ENCODE measurements around the gene E2F7. TPM values are rescaled to one million over a fixed set of nuclear protein-coding genes. Genes with fewer than 3 reads are reported as not detected.

Gene E2F7
- polyA plus RNA-seq, 1 of the 3 experiments (the other 2 are of a cell fraction), result 8.8 TPM

- Histone ChIP-seq H3K4me3 (ENCODE audit: low read depth in 2 of 2, low read length in 1 of 2) (no peak overlapping the region), H4K20me1 (ENCODE audit: insufficient read depth) (no peaks in the 10 kb centered on the region), H3K9me3 (no peaks in the 10 kb centered on the region), H3K27ac (ENCODE audit: low read depth in 2 of 2, low read length in 1 of 2) (no peak overlapping the region), H3K36me3 (replicated peaks in 1 of 2; ENCODE audit: control insufficient read depth in 1 of 2, insufficient read depth in 2 of 2, low read length in 1 of 2) (no peaks in the 10 kb centered on the region), H3K4me2 (no peak overlapping the region), H3K79me2 (ENCODE audit: insufficient read depth) (no peaks in the 10 kb centered on the region), H2AFZ (ENCODE audit: low read depth) (no peak overlapping the region), H3K9ac (no peak overlapping the region), H3K9me2 (no peaks in the 10 kb centered on the region), H3K4me1 (ENCODE audit: control insufficient read depth in 1 of 2, insufficient read depth in 2 of 2, low read depth in 1 of 2, low read length in 1 of 2) (no peaks in the 10 kb centered on the region), H3K27me3 (ENCODE audit: insufficient read depth) (no peaks in the 10 kb centered on the region), H3F3A (replicated peaks; ENCODE audit: insufficient read depth) (peaks cover under 1% of the 10 kb centered on the region)
- DNase-seq, result no peak
- ChIA-PET POLR2A (no interaction called here), CTCF (no interaction called here)
- TF ChIP-seq EP300 (IDR thresholded peaks at IDR 0.05; ENCODE audit: borderline replicate concordance in 1 of 2, low read depth in 1 of 2, low read length in 1 of 2) (no peak), PBX3 (IDR thresholded peaks at IDR 0.05) (no peak), IRF3 (IDR thresholded peaks at IDR 0.05; ENCODE audit: low read depth, low read length) (no peak), FOXM1 (IDR thresholded peaks at IDR 0.05; ENCODE audit: low read depth) (no peak), YY1 (IDR thresholded peaks at IDR 0.05; ENCODE audit: low read depth) (no peak), USF1 (IDR thresholded peaks at IDR 0.05; ENCODE audit: borderline replicate concordance, low read depth) (no peak), USF2 (IDR thresholded peaks at IDR 0.05; ENCODE audit: borderline replicate concordance, low read depth, low read length) (no peak), MXI1 (IDR thresholded peaks at IDR 0.05; ENCODE audit: low read depth, low read length) (no peak), FOXJ3 (CRISPR knock-in tag; IDR thresholded peaks at IDR 0.05) (no peak), MEF2A (IDR thresholded peaks at IDR 0.05; ENCODE audit: borderline replicate concordance, low read depth) (no peak), GABPA (IDR thresholded peaks at IDR 0.05; ENCODE audit: low read depth) (no peak), RAD21 (IDR thresholded peaks at IDR 0.05; ENCODE audit: low read length) (no peak)
Measured at GRCh38 chr12:77078231-77078630, 12.9 kb upstream of the E2F7 start.

- 7% methylated on average over 1 of the region's 1 CpG for WGBS (ENCODE audit: low lambda C conversion rate)
- no peaks in the 10 kb centered on the region for H3K27me3 ChIP-seq (ENCODE audit: insufficient read depth)
- no peak overlapping the region for H3K27ac ChIP-seq (ENCODE audit: low read depth in 2 of 2, low read length in 1 of 2)
- CTCF ChIA-PET, result interaction anchor here (1.4 kb wide), 1 partner anchor 27 kb away, joined by 3 read pairs; no protein-coding TSS in a partner anchor
- H3K4me2 ChIP-seq, result no peak overlapping the region
- no peaks in the 10 kb centered on the region for H3K9me3 ChIP-seq
- H4K20me1 ChIP-seq (ENCODE audit: insufficient read depth), result no peaks in the 10 kb centered on the region
- no peak overlapping the region for H2AFZ ChIP-seq (ENCODE audit: low read depth)
- no peak overlapping the region for H3K9ac ChIP-seq
- H3K9me2 ChIP-seq, result no peaks in the 10 kb centered on the region
- no peak overlapping the region for H3K4me3 ChIP-seq (ENCODE audit: low read depth in 2 of 2, low read length in 1 of 2)
- peaks cover 5% of the 10 kb centered on the region for H3F3A ChIP-seq (replicated peaks; ENCODE audit: insufficient read depth)
- H3K4me1 ChIP-seq (ENCODE audit: control insufficient read depth in 1 of 2, insufficient read depth in 2 of 2, low read depth in 1 of 2, low read length in 1 of 2), result 0 out of 4 replicates have a peak, but pooled peaks cover 0 to 5% of the 10 kb centered on the region in 2 experiments
- TF ChIP-seq PBX3 (IDR thresholded peaks at IDR 0.05) (no peak), TAF1 (IDR thresholded peaks at IDR 0.05; ENCODE audit: borderline replicate concordance, low read depth, low read length) (no peak), MXI1 (IDR thresholded peaks at IDR 0.05; ENCODE audit: low read depth, low read length) (no peak), SMC3 (IDR thresholded peaks at IDR 0.05; ENCODE audit: low read depth, low read length) (no peak), POLR2AphosphoS5 (IDR thresholded peaks at IDR 0.05; ENCODE audit: low read depth, low read length) (no peak), CHD2 (IDR thresholded peaks at IDR 0.05; ENCODE audit: low read length, partially characterized antibody) (no peak), EZH2phosphoT487 (IDR thresholded peaks at IDR 0.05; ENCODE audit: borderline replicate concordance, low read depth) (no peak), RCOR1 (IDR thresholded peaks at IDR 0.05; ENCODE audit: low read length) (no peak), USF1 (IDR thresholded peaks at IDR 0.05; ENCODE audit: borderline replicate concordance, low read depth) (no peak), EP300 (IDR thresholded peaks at IDR 0.05; ENCODE audit: borderline replicate concordance in 1 of 2, low read depth in 1 of 2, low read length in 1 of 2) (no peak), MEF2A (IDR thresholded peaks at IDR 0.05; ENCODE audit: borderline replicate concordance, low read depth) (no peak), RFX5 (IDR thresholded peaks at IDR 0.05; ENCODE audit: low read length) (no peak), JUND (IDR thresholded peaks at IDR 0.05) (no peak), USF2 (IDR thresholded peaks at IDR 0.05; ENCODE audit: borderline replicate concordance, low read depth, low read length) (no peak)
- no peaks in the 10 kb centered on the region for H3K79me2 ChIP-seq (ENCODE audit: insufficient read depth)
- DNase-seq, result no peak
- POLR2A ChIA-PET, result no interaction called here
- no peaks in the 10 kb centered on the region for H3K36me3 ChIP-seq (replicated peaks in 1 of 2; ENCODE audit: control insufficient read depth in 1 of 2, insufficient read depth in 2 of 2, low read length in 1 of 2)
Measured at GRCh38 chr12:77076886-77077285, 11.5 kb upstream of the E2F7 start.

All from SK-N-SH (cell line).